Measurements from ENCODE around the gene NDUFAF3. TPM values are rescaled to one million over a fixed set of nuclear protein-coding genes. Genes with fewer than 3 reads are reported as not detected.

Gene NDUFAF3
- total and polyA plus RNA-seq, 2 donors (not counting 3 experiments of a cell fraction or from before 2014, with no cell fraction given), result 91.1 to 91.4 TPM

GRCh38 chr3:48980295-48980694 is 41.6 kb upstream of the NDUFAF3 start:
- ChIA-PET POLR2A (interaction anchor here (1.0 kb wide), 1 partner anchor 9 kb away, joined by 3 read pairs; no protein-coding TSS in a partner anchor), CTCF (no interaction called here)
- Histone ChIP-seq H3K79me2 (ENCODE audit: control insufficient read depth, insufficient read depth, low read length) (no peaks in the 10 kb centered on the region), H3K27me3 (ENCODE audit: control insufficient read depth in 2 of 2, insufficient read depth in 2 of 2, low read length in 2 of 2) (no peaks in the 10 kb centered on the region), H3K4me3 (replicated peaks in 1 of 3; ENCODE audit: insufficient read depth in 1 of 3, low read depth in 1 of 3, low read length in 3 of 3) (no peak overlapping the region), H3K36me3 (ENCODE audit: control insufficient read depth in 2 of 2, extremely low read depth in 1 of 2, insufficient read depth in 2 of 2, low read length in 2 of 2) (peaks cover 26 to 50% of the 10 kb centered on the region in 2 experiments), H2AFZ (ENCODE audit: low read depth, low read length) (no peak overlapping the region), H3K9me1 (replicated peaks; ENCODE audit: control insufficient read depth, extremely low read depth, insufficient read depth, low read length) (no peaks in the 10 kb centered on the region), H4K20me1 (replicated peaks; ENCODE audit: control insufficient read depth, extremely low read depth, insufficient read depth, low read length) (no peaks in the 10 kb centered on the region), H3K9ac (replicated peaks; ENCODE audit: extremely low read depth, insufficient read depth, low read length) (no peak overlapping the region), H3K9me3 (replicated peaks; ENCODE audit: control insufficient read depth, insufficient read depth, low read length) (no peaks in the 10 kb centered on the region), H3K4me2 (ENCODE audit: insufficient read depth, low read length) (no peak overlapping the region), H3K27ac (ENCODE audit: insufficient read depth, low read depth, low read length) (no peak overlapping the region), H3K4me1 (ENCODE audit: control insufficient read depth, extremely low read depth, insufficient read depth, low read length) (peaks cover 4% of the 10 kb centered on the region)
- BruUV-seq (replicated peaks), result no TSS peak
- dilution Hi-C loops (cut with MboI; ENCODE audit: extremely low pct_ligation_motif_present, low sequenced_read_pairs), result no loop called here
- DNase-seq (ENCODE audit: low read depth, low spot score) (no peak), FAIRE-seq (no peak)
- intact Hi-C loops (cut with micrococcal nuclease), result no loop called here
- TF ChIP-seq POLR2AphosphoS5 (IDR thresholded peaks at IDR 0.05; ENCODE audit: insufficient read depth, low read depth, low read length), result no peak
- TF ChIP-seq MYC (IDR thresholded peaks at IDR 0.05; ENCODE audit: low read depth, low read length), result no peak
- no peak for TF ChIP-seq EZH2 (IDR thresholded peaks at IDR 0.05; ENCODE audit: borderline replicate concordance, low read depth, low read length, severe bottlenecking)
- TF ChIP-seq POLR2A (IDR thresholded peaks at IDR 0.05; ENCODE audit: low read depth, low read length), result no peak
- no peak for TF ChIP-seq GATA2 (IDR thresholded peaks at IDR 0.05; ENCODE audit: insufficient read depth, insufficient read length, low read depth, low read length)
- no peak for TF ChIP-seq MAX (IDR thresholded peaks at IDR 0.05; ENCODE audit: insufficient read depth, insufficient read length)
- TF ChIP-seq CTCF (IDR thresholded peaks at IDR 0.05; ENCODE audit: extremely low read depth in 1 of 2, insufficient read depth in 1 of 2, low read depth in 1 of 2, low read length in 2 of 2), result no peak
- TF ChIP-seq FOS (IDR thresholded peaks at IDR 0.05; ENCODE audit: borderline replicate concordance, insufficient read depth, low read length), result no peak
- no peak for TF ChIP-seq JUN (IDR thresholded peaks at IDR 0.05; ENCODE audit: borderline replicate concordance, insufficient read depth, insufficient read length, low read depth)
